ENCODE measurements around the gene MIDN. TPM values are rescaled to one million over a fixed set of nuclear protein-coding genes. Genes with fewer than 3 reads are reported as not detected.
A peak's percentile ranks its signal among the peaks of the same experiment; 100 is the strongest.

Gene MIDN
- total RNA-seq, 1 experiment from 2014 or later: 118 TPM

- no TSS peak for BruUV-seq (replicated peaks)
- H3K9me3 ChIP-seq (ENCODE audit: control insufficient read depth, insufficient read depth, low read depth, low read length): no peaks in the 10 kb centered on the region
- DNase-seq (ENCODE audit: low read depth, low spot score) (no peak), ATAC-seq (peak; percentile 14)
- intact Hi-C loops (cut with micrococcal nuclease; ENCODE audit: unreplicated experiment) (no loop called here), in situ Hi-C loops (cut with HindIII; ENCODE audit: low pct_unique_long_range_greater_than_20kb, low sequenced_read_pairs) (no loop called here)
- peaks cover 59% of the 10 kb centered on the region for H3K4me1 ChIP-seq (ENCODE audit: control insufficient read depth, insufficient read depth, low read length)
- H3K4me3 ChIP-seq (ENCODE audit: low read depth in 2 of 2, low read length in 2 of 2): peak overlapping the region in 1 of 2 experiments; percentile 26; a peak in 2 of 4 replicates
- CTCF ChIA-PET: no interaction called here
- POLR2A ChIA-PET: interaction anchor here (0.6 kb wide), 1 partner anchor 272 kb away, joined by 8 read pairs; no protein-coding TSS in a partner anchor
- TF ChIP-seq, protein P1, sequence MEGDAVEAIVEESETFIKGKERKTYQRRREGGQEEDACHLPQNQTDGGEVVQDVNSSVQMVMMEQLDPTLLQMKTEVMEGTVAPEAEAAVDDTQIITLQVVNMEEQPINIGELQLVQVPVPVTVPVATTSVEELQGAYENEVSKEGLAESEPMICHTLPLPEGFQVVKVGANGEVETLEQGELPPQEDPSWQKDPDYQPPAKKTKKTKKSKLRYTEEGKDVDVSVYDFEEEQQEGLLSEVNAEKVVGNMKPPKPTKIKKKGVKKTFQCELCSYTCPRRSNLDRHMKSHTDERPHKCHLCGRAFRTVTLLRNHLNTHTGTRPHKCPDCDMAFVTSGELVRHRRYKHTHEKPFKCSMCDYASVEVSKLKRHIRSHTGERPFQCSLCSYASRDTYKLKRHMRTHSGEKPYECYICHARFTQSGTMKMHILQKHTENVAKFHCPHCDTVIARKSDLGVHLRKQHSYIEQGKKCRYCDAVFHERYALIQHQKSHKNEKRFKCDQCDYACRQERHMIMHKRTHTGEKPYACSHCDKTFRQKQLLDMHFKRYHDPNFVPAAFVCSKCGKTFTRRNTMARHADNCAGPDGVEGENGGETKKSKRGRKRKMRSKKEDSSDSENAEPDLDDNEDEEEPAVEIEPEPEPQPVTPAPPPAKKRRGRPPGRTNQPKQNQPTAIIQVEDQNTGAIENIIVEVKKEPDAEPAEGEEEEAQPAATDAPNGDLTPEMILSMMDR (IDR thresholded peaks at IDR 0.05): no peak
- TF ChIP-seq TCF7L2 (IDR thresholded peaks at IDR 0.05; ENCODE audit: low read depth, low read length) (no peak), SIN3A (IDR thresholded peaks at IDR 0.05; ENCODE audit: borderline replicate concordance, insufficient read depth, low read depth, low read length) (no peak), POLR2AphosphoS5 (IDR thresholded peaks at IDR 0.05; ENCODE audit: low read depth, low read length) (no peak)
- TF ChIP-seq, protein P2, sequence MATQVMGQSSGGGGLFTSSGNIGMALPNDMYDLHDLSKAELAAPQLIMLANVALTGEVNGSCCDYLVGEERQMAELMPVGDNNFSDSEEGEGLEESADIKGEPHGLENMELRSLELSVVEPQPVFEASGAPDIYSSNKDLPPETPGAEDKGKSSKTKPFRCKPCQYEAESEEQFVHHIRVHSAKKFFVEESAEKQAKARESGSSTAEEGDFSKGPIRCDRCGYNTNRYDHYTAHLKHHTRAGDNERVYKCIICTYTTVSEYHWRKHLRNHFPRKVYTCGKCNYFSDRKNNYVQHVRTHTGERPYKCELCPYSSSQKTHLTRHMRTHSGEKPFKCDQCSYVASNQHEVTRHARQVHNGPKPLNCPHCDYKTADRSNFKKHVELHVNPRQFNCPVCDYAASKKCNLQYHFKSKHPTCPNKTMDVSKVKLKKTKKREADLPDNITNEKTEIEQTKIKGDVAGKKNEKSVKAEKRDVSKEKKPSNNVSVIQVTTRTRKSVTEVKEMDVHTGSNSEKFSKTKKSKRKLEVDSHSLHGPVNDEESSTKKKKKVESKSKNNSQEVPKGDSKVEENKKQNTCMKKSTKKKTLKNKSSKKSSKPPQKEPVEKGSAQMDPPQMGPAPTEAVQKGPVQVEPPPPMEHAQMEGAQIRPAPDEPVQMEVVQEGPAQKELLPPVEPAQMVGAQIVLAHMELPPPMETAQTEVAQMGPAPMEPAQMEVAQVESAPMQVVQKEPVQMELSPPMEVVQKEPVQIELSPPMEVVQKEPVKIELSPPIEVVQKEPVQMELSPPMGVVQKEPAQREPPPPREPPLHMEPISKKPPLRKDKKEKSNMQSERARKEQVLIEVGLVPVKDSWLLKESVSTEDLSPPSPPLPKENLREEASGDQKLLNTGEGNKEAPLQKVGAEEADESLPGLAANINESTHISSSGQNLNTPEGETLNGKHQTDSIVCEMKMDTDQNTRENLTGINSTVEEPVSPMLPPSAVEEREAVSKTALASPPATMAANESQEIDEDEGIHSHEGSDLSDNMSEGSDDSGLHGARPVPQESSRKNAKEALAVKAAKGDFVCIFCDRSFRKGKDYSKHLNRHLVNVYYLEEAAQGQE (IDR thresholded peaks at IDR 0.05; ENCODE audit: insufficient read depth in 1 of 2, low read depth in 2 of 2, low read length in 1 of 2): no peak
- H3K36me3 ChIP-seq (ENCODE audit: control insufficient read depth, insufficient read depth, low read length): no peaks in the 10 kb centered on the region; the same call in 1 of the 2 replicates
- H3K27me3 ChIP-seq (ENCODE audit: control insufficient read depth, insufficient read depth, low read length): no peaks in the 10 kb centered on the region
- H3K27ac ChIP-seq (ENCODE audit: low read length): peak overlapping the region; percentile 88
Measured at GRCh38 chr19:1214299-1214861, 34.0 kb upstream of the MIDN start.

- Histone ChIP-seq H3K36me3 (ENCODE audit: control insufficient read depth, insufficient read depth, low read length) (no peaks in the 10 kb centered on the region; the same call in 1 of the 2 replicates), H3K27me3 (ENCODE audit: control insufficient read depth, insufficient read depth, low read length) (no peaks in the 10 kb centered on the region), H3K4me1 (ENCODE audit: control insufficient read depth, insufficient read depth, low read length) (peaks cover 52% of the 10 kb centered on the region), H3K9me3 (ENCODE audit: control insufficient read depth, insufficient read depth, low read depth, low read length) (no peaks in the 10 kb centered on the region), H3K4me3 (ENCODE audit: low read depth in 2 of 2, low read length in 2 of 2) (peak overlapping the region in 1 of 2 experiments; percentile 26; a peak in 2 of 4 replicates), H3K27ac (ENCODE audit: low read length) (peak overlapping the region; percentile 88)
- ChIA-PET POLR2A (interaction anchor here (0.6 kb wide), 1 partner anchor 271 kb away, joined by 8 read pairs; no protein-coding TSS in a partner anchor), CTCF (no interaction called here)
- no TSS peak for BruUV-seq (replicated peaks)
- intact Hi-C loops (cut with micrococcal nuclease; ENCODE audit: unreplicated experiment) (no loop called here), in situ Hi-C loops (cut with HindIII; ENCODE audit: low pct_unique_long_range_greater_than_20kb, low sequenced_read_pairs) (no loop called here)
- TF ChIP-seq, protein P2 (IDR thresholded peaks at IDR 0.05; ENCODE audit: insufficient read depth in 1 of 2, low read depth in 2 of 2, low read length in 1 of 2): no peak
- TF ChIP-seq, protein P1 (IDR thresholded peaks at IDR 0.05): no peak; the same call in 1 of the 2 replicates
- TF ChIP-seq SIN3A (IDR thresholded peaks at IDR 0.05; ENCODE audit: borderline replicate concordance, insufficient read depth, low read depth, low read length) (no peak), TCF7L2 (IDR thresholded peaks at IDR 0.05; ENCODE audit: low read depth, low read length) (no peak), POLR2AphosphoS5 (IDR thresholded peaks at IDR 0.05; ENCODE audit: low read depth, low read length) (no peak)
- ATAC-seq (peak; percentile 58), DNase-seq (ENCODE audit: low read depth, low spot score) (no peak)
Measured at GRCh38 chr19:1214862-1215731, 33.3 kb upstream of the MIDN start.

Data from Panc1 (cell line).